HG02938 (cell line): Measurements from ENCODE around the gene CHRNA3.
A peak's percentile ranks its signal among the peaks of the same experiment; 100 is the strongest.
"Not testable (repeated sequence)": the region's sequence is repeated elsewhere in the genome, so short reads cannot be mapped to it uniquely, and the experiment has no call there.

Experiments used
- ATAC-seq: cut with Tn5 transposase; IDR thresholded peaks from one replicate; pipeline ENCODE4 v1.9.1; 2021; ENCODE audit warnings: mild to moderate bottlenecking, moderate library complexity; ENCODE audit not compliant: unreplicated experiment

CHRNA3 gene

DNA sequence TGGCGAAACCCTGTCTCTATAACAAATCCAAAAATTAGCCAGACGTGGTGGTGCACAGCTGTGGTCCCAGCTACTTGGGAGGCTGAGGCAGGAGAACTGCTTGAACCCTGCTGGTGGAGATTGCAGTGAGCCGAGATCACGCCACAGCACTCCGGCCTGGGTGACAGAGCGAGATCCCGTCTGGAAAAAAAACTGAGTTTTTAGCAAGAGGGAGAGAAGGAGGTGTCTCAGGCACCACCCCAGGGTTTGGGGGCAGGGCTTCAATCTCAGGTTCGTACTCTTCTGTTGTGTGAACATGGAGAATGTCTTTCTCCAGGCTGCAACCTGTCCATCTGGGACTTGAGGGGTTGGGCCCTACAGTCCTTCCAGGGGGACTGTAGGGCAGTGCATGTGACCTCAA lies 2.7 kb downstream of the CHRNA3 start:
- no peak for ATAC-seq

DNA sequence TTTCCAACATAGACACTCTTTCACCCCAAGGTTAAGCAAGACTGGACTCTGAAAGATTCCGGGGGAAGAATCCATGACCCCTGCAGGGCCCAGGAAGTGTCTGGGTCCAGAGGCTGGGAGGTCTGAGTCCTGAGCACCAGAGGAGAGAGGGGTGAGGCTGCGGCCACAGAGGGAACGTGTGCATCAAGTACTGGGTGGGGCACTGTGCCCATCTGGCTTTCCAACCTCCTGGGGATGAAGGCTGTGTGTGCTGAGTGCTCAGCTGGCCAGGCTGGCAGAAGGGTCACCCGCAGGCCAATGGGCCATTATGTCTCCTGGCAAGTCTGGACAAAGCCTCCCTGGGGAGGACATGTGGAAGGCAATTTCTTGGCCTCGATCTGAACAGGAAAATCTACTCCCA lies 3.3 kb downstream of the CHRNA3 start:
- ATAC-seq, result no peak

DNA sequence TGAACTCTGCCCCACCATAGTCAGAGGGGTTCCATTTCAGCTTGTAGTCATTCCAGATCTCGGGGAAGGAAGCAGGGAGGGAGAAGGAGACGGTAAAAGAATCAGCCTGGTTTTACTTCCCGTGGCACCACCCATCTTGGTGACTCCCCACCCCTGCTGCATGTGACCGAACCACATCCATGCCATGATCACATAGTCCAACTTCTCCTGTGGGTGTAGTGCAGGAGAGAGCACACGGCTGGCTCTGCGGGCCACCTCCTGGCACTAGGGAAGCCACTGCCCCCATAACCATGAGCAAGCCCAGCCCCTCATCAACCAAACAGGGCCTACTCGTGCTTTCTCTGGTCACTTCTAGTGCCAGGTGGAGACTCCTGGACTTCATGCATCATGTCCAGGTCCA lies 3.7 kb downstream of the CHRNA3 start:
- ATAC-seq, result no peak

DNA sequence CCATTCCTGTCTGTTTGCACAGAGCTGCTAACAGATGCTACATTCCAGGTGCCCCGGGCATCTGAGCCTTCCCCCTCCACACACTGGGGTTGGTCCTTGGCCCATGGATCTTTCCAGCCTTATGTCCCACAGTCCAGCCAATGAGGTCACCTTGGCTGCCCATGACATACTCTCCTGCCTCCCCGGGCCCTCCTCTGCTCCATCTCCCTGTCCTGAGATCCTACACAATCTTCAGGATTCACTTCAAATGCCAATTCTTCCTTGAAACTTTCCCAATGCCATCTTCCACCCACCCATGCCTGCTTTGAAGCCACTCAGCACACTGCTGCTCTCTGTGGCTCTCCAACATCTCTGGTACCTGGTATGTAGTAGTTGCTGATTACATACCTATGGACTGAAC lies 4.3 kb downstream of the CHRNA3 start:
- no peak for ATAC-seq

DNA sequence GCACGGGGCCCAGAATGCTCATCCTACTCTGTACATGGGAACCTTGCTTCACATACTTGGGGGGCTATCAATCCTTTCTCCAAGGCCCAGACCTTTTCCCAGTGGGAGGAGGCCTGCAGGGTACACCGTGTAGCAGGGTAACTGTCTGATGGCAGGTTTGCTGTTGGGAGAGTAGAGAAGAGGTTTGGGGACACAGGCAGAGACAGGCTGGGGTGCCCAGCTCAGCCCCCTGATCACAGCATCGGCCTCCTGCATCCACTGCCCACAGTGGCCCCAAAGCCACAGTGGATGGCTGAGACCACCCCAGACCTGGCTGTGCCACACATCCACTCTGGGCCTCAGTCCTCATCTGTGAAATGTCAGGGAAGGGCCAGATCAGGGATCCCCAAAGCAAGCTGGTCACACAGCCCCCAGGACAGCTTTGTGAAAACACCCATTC lies 5.6 kb downstream of the CHRNA3 start:
- ATAC-seq, result no peak

DNA sequence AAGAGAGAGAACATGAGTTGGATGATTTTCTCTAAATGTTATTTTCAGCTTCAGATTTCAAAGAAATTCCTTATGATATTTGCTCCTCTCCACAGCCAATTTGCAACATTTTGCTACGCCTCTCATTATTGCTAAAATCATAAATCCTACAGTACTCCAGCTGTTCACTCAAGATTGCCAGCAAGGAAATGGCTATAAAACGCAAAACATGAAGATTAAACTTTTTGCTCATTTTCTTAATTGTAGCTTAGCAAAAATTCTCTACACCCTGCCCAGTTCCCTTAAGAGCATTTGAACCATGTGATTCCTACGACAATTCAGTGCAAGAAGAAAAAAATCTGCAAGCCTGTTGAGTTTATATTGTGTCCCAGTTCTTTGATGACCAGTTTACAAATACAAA lies 6.8 kb downstream of the CHRNA3 start:
- ATAC-seq, result no peak

DNA sequence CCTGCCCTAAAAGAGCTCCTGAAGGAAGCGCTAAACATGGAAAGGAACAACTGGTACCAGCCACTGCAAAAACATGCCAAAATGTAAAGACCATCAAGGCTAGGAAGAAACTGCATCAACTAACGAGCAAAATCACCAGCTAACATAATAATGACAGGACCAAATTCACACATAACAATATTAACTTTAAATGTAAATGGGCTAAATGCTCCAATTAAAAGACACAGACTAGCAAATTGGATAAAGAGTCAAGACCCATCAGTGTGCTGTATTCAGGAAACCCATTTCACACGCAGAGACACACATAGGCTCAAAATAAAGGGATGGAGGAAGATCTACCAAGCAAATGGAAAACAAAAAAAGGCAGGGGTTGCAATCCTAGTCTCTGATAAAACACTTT lies 11.2 kb downstream of the CHRNA3 start:
- ATAC-seq, result not testable (repeated sequence)

DNA sequence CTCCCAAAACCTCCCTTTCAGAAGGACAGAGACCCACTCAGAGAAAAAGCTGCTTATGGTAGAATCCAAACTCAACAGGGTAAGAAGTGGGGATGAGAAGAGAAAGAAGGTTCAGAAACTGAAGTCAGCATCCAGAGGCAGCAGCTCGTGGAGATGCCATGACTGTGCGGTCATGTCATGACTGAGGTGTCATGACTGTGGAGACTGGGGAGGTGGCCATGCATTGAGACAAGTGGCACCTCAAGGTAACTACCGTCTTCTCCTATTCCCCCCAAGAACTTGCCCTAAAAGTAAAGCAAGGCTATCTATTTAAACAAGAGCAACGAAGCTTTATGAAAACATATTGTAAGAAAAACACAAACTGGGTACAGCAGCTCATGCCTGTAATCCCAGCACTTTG lies 15.1 kb downstream of the CHRNA3 start:
- no peak for ATAC-seq

DNA sequence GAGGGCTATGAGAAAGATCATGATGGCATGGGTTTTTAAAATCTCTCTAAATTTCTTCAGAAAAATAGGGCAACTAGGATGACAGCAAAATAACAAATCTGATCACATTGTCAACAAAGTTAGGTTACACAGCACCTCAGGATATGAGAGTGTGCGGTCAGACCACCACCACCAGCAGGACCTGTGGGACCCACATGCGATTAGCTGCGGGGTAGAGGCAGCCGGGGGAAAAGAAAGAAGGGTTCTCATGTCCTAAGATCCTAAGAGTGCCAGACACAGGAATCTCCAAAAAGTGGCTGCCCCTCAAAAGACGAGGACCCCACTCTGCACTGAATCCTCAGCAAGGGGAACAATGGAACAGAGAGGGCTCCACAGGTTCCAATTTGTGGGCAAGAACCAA lies 15.6 kb downstream of the CHRNA3 start:
- no peak for ATAC-seq

DNA sequence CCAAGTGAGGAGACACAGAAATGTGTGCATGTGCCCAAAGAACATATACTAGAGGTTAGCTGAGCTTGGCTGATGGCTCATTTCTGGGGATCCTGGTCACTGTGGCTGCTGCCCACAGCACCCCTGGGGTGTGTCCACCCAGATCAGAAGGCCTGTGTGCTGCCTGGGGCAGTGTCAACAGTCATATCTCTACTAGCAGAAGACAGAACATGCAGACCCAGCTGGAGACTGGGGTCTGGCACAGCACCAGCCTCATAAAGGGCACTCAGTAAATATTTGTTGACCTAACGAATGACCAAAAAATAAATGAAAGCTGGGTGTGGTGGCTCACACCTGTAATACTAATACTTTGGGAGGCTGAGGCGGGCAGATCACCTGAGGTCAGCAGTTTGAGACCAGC lies 16.4 kb downstream of the CHRNA3 start:
- ATAC-seq, result no peak

DNA sequence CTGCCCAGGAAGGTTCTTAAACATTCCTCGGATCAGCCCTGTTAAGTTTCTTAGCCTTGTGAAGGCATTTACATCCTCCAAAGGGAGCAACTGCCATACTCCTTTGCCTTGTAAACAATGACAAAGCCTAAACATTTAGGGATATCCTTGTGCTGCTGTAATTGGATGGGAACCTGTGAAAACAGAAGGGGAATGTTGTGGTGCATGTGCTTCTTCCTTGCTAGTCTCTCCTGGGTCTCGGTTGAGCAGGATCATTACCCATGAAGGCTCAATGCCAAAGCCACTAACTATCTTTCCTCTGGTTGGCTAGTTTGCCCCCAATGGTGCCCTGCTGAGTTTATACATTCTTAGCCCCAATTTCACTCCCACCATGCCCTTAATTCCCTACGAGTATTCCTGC lies 17.3 kb downstream of the CHRNA3 start:
- ATAC-seq, result no peak

DNA sequence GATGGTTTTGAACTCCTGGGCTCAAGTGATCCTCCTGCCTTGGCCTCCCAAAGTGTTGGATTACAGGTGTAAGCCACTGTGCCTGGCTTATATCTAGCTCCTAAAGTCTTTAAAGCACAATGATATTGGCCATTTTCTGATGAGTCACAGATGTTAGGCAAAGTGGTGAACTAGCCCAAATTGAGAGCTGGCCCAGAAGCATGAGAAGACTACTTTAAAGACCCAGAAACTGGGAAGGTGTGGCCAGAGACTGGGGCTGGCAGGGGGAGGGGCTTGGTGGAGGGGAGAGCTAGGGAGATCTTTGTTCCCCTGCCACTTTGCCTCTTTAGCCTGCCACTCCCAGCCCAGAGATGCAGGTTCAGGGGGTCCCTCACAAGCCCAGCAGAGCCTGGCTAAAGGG lies 21.6 kb downstream of the CHRNA3 start:
- no peak for ATAC-seq

DNA sequence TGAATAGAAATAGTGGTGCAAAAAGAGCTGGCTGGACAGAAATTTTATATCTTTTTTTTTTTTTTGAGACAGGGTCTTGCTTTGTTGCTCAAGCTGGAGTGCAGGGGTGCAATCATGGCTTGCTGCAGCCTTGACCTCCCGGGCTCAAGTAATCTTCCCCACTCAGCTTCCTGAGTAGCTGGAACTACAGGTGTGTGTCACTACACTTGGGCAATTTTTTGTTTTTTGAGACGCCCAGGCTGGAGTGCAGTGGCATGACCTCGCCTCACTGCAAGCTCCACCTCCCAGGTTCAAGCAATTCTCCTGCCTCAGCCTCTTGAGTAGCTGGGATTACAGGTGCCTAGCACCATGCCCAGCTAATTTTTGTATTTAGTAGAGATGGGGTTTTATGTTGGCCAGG lies 22.4 kb downstream of the CHRNA3 start:
- ATAC-seq, result no peak

DNA sequence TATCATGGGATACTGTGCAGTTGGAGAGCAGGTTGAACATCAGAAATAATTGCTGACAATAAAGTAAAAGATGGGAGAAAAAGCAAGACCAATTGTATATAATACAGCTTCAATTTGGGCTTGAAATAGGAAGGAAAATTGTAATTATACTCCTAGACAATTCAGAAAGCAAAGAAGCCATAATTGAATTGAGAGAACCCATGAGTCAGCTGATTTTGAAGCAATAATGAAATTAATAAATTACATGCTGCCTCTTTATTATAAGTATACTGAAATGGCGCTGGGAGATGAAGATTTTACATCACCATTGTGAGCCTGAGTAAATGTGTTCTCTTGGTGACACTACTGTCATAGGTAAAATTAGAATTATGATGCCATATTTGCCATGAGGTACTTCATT lies 23.2 kb downstream of the CHRNA3 start:
- no peak for ATAC-seq

DNA sequence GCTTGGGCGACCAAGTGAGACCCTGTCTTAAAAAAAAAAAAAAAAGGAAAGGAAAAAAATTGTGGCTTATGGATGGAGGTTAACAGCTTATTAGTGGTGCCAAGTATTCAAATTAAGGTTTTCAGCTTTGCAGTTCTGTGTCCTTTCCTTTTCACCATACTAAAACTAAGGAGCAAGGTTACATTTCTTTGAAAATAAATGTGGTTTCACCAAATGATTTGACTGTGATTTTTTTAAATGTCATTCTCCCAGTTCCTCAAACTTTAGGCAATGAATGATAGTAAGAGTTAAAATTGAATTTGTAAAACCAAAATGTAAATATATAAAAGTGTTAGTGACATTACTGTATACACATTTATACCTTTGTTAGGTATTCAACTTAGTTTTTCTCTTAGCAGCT lies 45.9 kb downstream of the CHRNA3 start:
- no peak for ATAC-seq

DNA sequence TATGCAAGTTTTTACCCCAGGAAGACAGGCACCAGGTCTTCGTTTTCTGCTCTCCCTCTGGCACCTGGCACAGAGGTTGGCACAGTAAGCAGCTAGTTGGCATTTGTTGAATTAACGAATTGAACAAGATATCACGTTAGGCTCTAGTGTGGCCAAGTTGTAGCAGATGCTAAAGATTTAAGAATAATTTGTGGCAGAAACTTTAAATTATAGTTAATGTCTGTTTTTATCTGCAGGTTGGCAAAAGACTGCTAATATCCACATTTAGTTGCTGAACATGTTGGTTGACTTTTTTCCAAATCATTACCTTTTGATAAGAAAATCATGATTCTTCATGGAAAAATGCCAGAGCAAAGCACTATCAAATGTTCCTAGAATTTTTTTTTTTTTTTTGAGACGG lies 47.4 kb downstream of the CHRNA3 start:
- no peak for ATAC-seq

DNA sequence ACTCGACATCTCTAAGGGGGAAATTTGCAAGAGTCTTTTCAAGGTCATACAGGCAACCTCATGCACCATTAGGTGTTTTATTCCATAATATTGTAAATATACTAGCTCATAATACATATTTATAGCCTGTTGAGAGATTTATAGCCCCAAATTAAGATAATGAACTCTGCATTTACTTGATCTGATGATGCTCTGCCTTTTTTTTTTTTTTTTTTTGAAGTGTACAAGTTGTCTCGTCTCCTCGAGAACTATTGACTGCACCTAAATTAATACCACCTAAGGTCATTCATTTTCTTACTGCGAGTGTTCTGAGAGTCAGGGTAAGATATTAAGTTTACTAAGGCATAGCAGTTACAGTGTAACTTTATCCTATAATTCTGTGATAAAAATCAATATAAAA lies 49.4 kb downstream of the CHRNA3 start:
- no peak for ATAC-seq

DNA sequence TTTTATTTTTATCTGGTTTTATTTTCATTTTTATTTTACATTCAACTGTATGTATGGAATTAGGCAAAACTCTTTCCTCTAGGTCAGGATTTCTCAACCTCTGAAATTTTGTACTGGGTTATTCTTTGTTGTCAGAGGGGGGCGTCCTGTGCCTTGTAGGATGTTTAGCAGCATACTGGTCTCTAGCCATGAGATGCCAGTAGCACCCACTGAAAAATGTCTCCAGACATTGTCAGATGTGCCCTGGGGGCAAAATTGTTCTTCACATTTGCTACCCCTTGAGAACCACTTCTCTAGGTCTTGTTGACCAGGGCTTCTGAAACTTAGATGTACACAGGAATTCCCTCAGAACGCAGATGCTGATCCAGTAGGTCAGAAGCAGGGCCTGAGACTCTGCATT lies 50.1 kb downstream of the CHRNA3 start:
- ATAC-seq, result no peak

DNA sequence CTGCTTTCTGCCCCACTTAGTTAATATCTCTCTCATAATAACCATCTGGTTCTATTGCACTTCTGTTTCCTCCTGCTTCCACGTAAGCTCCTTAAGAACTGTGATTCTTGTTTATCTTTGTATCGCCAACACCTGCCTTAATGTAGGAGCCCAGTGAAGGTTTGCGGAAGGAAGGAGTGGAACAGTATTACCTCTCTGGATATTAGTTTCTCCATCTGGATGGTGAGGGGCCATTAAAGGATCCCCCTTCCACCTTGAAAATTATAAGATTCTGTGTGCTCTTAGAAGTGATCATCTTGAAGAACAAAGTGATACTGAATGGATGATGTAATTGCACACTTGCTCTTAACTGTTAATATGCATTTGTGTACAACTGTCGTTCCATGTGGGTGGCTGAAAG lies 53.3 kb downstream of the CHRNA3 start:
- no peak for ATAC-seq

DNA sequence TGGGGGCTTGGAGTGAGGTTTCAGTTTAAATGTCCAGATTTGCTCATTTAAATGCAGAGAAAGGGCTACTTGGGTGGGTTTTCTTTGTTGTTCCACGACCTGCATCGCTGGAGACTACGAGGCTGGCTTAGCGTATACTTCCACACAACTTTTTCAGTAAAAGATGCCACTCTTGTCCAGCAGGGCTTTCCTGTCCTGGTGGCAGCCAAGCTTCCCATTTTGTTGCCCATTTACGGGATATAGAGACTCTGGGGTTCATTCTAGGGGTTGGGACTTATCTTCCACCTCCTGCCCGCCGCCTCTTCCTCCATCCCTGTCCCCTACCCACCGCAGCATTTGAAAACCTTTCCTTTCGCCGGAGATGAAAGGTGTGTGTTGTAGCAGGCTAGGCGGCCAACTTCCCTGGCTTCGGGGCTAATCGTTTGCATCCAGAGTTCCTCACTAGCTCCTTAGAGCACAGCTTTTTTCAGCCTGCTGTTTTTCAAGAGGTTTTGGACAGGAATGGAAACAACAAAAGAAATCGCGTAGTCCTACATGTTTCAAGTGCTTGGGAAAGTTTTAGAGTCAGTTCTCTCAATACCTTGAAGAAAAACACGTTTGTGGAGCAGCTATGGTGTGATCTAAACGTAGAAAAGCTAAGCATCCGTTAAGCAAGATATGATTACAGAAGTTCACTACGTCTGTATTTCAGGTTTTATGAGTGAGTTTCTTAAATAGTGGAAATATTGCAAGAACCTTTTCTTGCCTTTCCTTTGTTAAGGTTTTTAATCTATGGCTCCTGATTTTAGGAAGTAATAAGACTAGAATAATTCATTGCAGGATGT lies 54.6 kb downstream of the CHRNA3 start:
- ATAC-seq, result peak; percentile 17

DNA sequence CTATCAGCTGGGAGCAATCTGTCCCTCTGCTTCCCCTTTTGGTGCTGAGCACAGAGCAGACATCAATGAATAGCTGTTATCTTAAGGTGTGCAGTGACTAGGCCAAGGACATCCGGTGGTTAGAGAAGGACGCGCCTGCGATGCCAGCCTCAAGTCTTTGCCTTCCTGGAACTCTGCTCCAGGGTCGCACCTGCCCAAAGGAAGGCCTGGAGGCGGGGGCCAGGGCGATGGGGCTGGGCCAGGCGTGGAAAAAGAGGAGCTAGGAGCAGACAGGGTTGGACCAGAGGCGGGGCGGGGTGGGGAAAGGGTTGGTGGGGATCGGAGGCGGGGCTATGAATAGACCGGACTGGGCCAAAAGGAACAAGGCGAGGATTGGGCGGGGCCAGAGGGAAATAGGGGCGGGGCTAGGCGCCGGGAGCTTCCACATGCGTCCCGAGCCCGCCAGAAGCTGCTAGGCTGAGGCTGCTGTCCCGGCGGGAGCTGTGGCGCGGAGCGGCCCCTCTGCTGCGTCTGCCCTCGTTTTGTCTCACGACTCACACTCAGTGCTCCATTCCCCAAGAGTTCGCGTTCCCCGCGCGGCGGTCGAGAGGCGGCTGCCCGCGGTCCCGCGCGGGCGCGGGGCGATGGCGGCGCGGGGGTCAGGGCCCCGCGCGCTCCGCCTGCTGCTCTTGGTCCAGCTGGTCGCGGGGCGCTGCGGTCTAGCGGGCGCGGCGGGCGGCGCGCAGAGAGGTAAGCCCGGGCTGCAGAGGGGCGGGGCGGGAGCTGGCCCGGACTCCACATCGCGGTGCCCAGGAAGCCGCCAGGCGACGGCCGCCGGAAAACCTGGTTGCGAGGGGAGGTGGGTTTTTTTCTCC lies 55.5 kb downstream of the CHRNA3 start, which contains the start of gene CHRNA5:
CHRNA5 (plus strand) TSS at position 424 of the 854 bp plus-strand sequence; CDS start at position 624, 200 bp downstream.
- ATAC-seq, result peak; percentile 70

DNA sequence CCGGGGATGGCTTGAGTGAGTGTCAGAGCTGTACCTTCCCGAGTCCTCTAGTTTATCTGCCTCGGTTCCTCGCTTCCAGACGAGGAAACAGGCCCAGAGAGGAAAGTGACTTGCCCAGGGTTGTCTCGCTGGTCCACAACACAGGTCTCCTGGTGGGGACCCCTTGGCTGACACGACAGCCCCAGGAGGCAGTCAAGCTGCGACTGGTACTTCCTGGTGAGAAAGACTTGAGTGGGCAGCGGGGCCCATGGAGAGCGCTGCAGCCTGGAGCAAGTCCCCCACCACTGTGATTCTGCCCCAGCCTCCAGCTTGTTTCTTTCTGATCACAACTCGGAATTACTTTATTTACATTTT lies 56.1 kb downstream of the CHRNA3 start:
- no peak for ATAC-seq
